ENCODE data around the gene ATXN3.
A peak's percentile ranks its signal among the peaks of the same experiment; 100 is the strongest.

The ATXN3 gene

DNA sequence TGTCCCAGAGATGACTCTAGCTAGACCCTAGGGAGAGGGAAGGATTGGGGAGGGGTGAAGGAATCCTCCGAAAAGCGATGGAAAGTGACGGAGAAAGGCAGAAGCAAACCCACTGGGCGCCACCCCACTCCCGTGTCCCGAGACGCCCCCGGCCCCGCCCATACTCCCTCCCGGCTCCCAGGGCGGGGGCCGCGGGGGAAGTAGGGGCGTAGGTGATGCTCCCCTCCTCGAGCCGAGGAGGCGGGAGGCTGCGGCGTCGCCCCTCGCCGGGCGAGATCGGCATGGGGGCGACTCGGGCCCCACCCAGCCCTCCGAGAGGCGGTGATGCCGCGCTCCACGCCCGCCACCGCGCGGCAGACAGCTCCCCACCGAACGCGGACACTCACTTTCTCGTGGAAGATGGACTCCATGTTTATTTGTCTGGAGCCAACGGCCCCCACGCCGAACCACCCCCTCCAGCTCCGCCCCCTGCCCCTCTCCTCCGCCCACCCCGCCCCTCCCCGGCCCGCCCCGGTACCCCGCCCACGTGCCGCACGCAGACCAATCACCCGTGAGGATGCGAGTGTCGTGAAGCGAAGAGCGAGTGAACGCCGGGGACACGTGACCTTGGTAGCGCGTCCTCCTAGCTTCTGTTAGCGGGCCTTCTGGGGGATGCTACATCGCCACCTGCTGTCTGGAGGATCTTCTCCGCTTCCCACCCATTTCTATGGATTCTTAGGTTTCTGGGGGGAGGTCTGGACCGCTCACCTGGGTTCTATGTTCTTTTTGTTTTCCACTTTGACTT lies at the start of gene ATXN3:
Gene ATXN3 (minus strand): TSS at position 440 of the 784 bp plus-strand sequence. CDS start 30 bp downstream, at position 410.
- DNase-seq (ENCODE audit: low read depth) = peak; percentile 93

DNA sequence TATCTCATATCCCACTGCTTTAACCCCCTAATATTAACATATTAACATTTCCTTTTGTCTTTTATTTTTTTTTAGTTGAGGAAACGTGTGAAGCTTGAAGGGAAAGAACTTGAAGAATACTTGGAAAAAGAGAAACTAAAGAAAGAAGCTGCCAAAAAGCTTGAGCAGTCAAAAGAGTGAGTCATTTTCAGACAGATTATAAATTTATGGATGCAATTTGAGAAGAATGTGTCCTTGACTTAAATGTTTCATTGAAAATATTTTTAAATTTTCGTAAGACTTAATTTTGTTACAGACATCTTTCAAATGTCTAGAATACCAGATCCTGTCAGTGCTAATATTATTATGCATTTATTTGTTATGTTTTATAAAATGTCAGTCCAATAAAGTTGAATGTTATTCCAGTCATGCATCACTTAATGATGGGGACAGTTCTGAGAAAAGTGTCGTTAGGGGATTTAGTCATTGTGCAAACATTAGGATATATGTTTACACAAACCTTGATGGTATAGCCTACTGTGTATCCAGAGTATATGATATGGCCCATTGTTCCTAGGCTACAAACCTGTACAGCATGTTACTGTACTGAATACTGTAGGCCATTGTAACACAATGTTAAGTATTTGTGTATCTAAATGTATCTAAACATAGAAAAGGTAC lies 48.0 kb upstream of the ATXN3 start:
- DNase-seq (ENCODE audit: low read depth) = no peak

- DNase-seq (ENCODE audit: low read depth) = no peak
These were observed 47.2 kb upstream of the ATXN3 start for GRCh38 chr14:92153581-92153980.

DNA sequence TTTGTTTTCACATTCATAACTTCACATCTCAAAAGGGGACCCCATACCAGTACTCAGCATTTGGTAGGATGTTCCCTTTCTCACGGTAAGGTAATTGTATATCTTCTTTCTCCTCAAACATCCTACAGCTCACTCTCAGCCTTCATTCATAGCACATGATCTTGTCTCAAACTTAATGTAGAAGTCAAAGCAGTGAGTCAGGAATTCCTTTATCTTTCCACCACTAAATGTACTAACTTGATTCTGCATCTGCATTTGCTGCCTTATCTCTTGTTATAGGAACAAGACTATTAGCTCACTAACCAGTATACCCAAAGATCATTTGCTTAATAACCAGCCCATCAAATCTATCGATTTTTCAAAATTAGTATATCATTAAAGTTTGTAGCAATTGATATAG lies 38.3 kb upstream of the ATXN3 start:
- DNase-seq (ENCODE audit: low read depth) = no peak

GRCh38 chr14:92143962-92144361 lies 37.6 kb upstream of the ATXN3 start:
- no peak for DNase-seq (ENCODE audit: low read depth)

DNA sequence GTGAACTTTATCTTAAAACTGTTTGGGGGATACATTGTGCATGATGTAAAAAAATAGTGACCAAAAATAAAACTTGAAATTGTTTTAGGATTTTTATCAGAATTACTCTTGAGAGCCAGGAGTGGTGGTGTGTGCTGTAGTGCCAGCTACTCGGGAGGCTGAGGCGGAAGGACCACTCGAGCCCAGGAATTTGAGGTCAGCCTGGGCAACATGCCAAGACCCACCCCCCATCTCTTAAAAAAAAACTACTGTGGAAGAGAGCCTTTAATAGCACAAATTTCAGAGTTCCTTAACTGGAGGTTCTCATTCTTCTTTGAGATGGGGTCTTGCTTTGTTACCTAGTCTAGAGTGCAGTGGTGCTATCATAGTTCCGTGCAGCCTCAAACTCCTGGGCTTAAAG lies 36.9 kb upstream of the ATXN3 start:
- DNase-seq (ENCODE audit: low read depth) = no peak

DNA sequence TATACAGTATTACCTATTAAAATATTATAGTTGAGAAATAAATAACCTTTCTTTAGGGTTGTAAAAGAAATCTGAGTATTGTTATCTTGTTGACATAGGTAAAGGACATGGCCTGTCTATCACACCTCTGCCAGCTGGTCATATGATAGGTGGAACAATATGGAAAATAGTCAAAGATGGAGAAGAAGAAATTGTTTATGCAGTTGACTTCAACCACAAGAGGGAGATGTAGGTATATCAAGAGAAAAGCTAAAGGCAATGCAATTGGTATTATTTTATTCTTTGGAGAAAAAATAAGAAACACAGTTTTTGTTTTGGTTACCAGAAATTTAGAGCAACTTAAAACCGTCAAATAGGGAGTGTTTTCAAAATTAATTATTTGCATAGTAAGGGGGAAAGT lies 28.9 kb upstream of the ATXN3 start:
- no peak for DNase-seq (ENCODE audit: low read depth)

- no peak for DNase-seq (ENCODE audit: low read depth)
These were observed 28.1 kb upstream of the ATXN3 start for GRCh38 chr14:92134456-92134855.

- DNase-seq (ENCODE audit: low read depth) = no peak
These were observed 16.4 kb upstream of the ATXN3 start for GRCh38 chr14:92122761-92123160.

DNA sequence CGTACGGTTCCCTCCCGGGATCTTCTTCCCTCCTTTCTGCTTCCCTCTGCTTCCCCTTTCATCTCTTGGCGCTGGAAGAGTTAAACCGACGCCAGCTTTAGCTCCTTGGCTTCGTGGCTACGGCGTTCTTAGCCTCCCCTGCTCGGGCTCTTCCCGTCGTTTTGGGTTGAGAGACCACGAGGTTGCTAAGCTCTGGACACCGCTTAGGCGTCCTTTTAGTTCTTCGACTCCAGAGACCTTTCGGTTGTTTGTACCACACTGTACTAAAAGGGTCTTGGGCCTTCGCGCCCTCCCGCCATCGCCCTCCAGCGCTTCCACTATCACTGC lies 15.9 kb upstream of the ATXN3 start:
- no peak for DNase-seq (ENCODE audit: low read depth)

DNA sequence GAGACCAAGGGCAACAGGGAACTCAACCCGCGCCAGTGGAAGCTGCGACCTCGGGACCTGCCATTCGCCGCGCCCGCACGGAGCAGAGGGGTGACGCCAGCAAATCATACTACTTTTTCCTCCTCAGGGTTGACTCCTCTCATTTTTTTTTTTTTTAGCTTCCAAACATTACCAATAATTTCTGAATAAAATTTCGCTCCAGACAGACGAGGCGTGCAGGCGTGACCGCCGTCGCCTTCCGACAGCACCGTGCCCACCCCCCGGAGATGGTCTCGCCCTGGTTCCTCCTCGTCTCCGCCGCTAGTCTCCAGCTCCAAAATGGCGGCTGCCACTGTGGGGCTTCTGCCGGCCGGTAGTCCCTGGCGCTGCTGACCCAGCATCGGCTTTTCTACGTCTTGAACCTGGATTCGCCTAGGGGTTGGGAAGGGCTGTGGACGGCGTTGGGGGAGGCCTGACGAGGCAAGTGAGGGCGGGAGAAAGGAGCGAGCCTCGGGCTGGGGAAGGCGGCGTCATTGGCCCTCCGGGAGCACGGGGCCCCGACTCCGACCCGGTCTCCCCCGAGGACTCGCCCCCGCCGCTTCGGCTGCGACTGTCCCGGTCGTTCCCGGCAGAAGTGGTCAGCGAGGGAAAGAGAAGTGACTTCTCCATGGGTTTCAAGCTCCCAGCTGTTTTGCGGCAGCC lies 15.4 kb upstream of the ATXN3 start, which contains the start of the genes CPSF2 and NDUFB1:
Gene CPSF2 (plus strand): TSS at position 300 of the 681 bp plus-strand sequence. CDS start 9,016 bp downstream, outside the sequence.
Gene NDUFB1 (minus strand): TSS at position 37 of the 681 bp plus-strand sequence. CDS start 4,069 bp downstream, outside the sequence.
- DNase-seq (ENCODE audit: low read depth) = peak; percentile 49

DNA sequence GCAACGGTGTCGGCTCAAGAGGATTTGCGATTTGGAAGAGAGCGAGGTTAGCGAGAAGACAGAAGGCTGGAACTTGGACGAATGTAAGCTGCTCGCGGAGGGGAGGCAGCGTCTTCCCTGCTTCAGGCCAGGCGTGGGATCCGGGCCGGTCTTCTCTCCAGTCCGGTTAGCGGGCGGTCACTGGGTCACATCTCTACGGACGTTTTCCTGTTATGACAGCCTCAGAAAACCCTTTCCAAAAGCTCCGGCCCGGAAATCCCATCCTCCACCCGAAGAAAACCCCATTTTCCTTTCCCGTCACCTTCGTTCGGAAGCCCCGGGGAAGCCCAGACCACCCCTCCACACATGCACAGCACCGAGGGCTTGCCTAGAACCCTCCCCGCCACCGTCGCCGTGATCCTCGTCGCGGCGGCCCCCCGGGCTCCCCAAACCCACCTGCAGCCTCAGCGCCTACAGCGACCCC lies 14.9 kb upstream of the ATXN3 start:
- no peak for DNase-seq (ENCODE audit: low read depth)

GRCh38 chr14:92109490-92109889 lies 3.1 kb upstream of the ATXN3 start:
- DNase-seq (ENCODE audit: low read depth) = no peak

GRCh38 chr14:92108345-92109254 lies 2.2 kb upstream of the ATXN3 start:
- DNase-seq (ENCODE audit: low read depth) = no peak

DNA sequence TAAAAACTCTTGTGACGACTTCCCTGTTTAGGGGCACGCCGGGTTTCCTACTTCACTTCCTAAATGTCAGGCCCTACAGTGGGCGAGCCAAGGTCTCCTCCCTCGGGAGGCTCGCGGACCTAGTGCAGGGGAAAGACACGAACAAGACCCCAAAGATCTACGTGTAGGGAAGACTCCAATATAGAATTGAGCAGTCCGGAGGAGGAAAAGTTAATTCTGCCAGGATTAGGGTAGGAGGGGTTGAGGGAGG lies 564 bp downstream of the ATXN3 start:
- peak; percentile 24 for DNase-seq (ENCODE audit: low read depth)

- DNase-seq (ENCODE audit: low read depth) = no peak
These were observed 1.1 kb downstream of the ATXN3 start for GRCh38 chr14:92105073-92105892.

DNA sequence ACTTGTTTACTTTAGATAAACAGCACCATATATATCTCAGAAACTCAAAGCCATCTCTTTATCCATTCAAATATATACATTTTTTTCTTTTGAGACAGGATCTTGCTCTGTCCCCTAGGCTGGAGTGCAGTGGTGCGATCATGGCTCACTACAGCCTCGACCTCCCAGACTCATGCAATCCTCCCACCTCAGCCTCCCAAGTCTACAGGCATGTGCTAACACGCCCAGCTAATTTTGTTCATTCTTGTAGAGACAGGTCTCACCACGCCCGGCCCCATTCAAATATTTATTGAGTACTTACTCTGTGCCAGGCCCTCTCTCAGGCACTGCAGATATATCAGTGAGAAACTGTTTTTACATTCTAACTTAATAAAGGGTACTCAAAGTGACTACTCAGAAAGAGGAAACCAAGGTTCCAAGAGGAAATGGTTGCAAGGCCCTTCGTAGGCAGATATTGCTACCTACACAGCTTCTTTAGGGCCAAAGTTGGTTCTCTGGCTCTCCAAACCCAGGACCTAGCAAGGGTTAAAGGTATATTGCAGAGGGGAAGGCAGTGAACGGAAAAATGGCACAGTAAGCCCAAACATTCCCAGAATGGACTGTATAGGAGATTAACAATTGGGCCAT lies 2.9 kb downstream of the ATXN3 start:
- no peak for DNase-seq (ENCODE audit: low read depth)

GRCh38 chr14:92099802-92100201 lies 6.6 kb downstream of the ATXN3 start:
- no peak for DNase-seq (ENCODE audit: low read depth)

DNA sequence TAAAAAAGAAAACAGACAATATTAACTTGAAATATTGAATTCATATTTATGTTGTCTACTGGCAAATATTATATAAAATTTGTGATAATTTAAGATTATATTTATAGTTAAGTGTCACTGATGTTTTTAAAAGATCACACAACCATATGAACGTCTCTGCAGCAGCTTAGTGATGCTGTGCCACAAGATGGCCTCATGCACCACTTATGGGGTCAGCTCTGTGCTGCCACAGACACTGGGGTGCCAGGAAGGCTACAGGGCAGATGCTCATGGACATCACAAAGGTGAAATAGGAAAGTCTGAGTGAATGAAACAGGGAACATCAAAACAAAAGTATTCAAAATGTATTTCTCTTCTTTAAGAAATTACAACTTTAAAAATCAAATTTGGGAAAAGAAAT lies 13.1 kb downstream of the ATXN3 start:
- no peak for DNase-seq (ENCODE audit: low read depth)

DNA sequence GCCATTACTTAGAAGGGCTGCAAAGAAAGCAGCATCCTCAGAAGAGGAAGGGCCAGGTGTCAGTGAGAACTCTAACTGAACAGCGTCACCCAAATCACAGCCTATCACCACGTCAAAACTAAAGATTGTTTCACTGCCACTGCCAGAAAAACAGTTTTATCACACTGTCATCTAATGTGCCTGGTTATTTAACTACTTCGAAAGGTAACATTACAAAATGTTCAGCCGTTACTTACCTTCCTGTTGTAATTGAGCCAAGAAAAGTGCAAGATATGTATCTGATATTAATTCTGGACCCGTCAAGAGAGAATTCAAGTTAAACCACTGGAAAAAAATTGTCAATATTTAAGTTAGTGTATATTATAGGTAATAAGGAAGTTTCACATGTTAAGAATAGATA lies 17.9 kb downstream of the ATXN3 start:
- DNase-seq (ENCODE audit: low read depth) = no peak

- DNase-seq (ENCODE audit: low read depth) = no peak
These were observed 31.8 kb downstream of the ATXN3 start for GRCh38 chr14:92074555-92074954.
